Kidney (tissue), 14 donors: ENCODE results near the gene AAGAB. TPM values are rescaled to one million over a fixed set of nuclear protein-coding genes. Genes with fewer than 3 reads are reported as not detected.

Source experiments
- DNase-seq, 5 donors: peaks; one replicate each; pipeline ENCODE4 v3.0.0-alpha.2; 2013 to 2020
- FAIRE-seq: peaks from 2 replicates; lab custom pipeline; 2012; peaks lifted over from hg19 to GRCh38; lab: Jason Lieb, UNC
- H3K27ac ChIP-seq, 2 donors: one replicate each; pipeline ENCODE4 v1.7.0; 2013; ENCODE audit warnings: low read depth in 2 of 2, low read length in 2 of 2, inconsistent platforms in 1 of 2
- H3K27me3 ChIP-seq: one replicate; pipeline ENCODE4 v1.7.1; 2013; ENCODE audit warnings: low read length, inconsistent platforms; ENCODE audit not compliant: control insufficient read depth, insufficient read depth
- H3K36me3 ChIP-seq, 3 donors: one replicate each; pipeline versions ENCODE4 v1.7.0 to v1.7.1; 2013; ENCODE audit warnings: low read length in 3 of 3, control low read depth in 1 of 3, inconsistent platforms in 1 of 3; ENCODE audit not compliant: insufficient read depth in 3 of 3, control insufficient read depth in 2 of 3
- H3K4me1 ChIP-seq, 3 donors: one replicate each; pipeline versions ENCODE4 v1.7.0 to v1.7.1; 2013; ENCODE audit warnings: low read length in 3 of 3, inconsistent platforms in 1 of 3, low read depth in 1 of 3; ENCODE audit not compliant: control insufficient read depth in 2 of 3, insufficient read depth in 2 of 3
- H3K4me3 ChIP-seq, 3 donors: one replicate each; pipeline versions ENCODE4 v1.7.0 to v1.8.1; 2013; ENCODE audit warnings: low read length in 3 of 3, control low read depth in 1 of 3, inconsistent platforms in 1 of 3
- H3K9ac ChIP-seq, 3 donors: one replicate each; pipeline versions ENCODE4 v1.7.0 to v1.7.1; 2013; ENCODE audit warnings: low read length in 3 of 3, control low read depth in 1 of 3, inconsistent platforms in 1 of 3
- H3K9me3 ChIP-seq, 3 donors: one replicate each; pipeline versions ENCODE4 v1.7.0 to v1.7.1; 2013; ENCODE audit warnings: low read length in 3 of 3, control low read depth in 1 of 3, inconsistent platforms in 1 of 3; ENCODE audit not compliant: control insufficient read depth in 2 of 3, insufficient read depth in 1 of 3
- CTCF ChIP-seq: IDR thresholded peaks from 3 replicates; pipeline ENCODE4 v1.5.1; 2012; ENCODE audit warnings: mild to moderate bottlenecking, moderate library complexity, borderline replicate concordance; ENCODE audit not compliant: insufficient read depth; ENCODE audit errors: extremely low read depth
- intact Hi-C: fragments of 100-400 bp; cut with DNase I; formaldehyde crosslinking; loops from one replicate; pipeline ENCODE4 v1.11.1; 2022
- polyA plus RNA-seq: library from polyadenylated mRNA; stranded (reverse); fragments of 350-450 nt; fragmentation: Illumina TruSeq; extraction: RNeasy Lipid Tissue Mini Kit (QIAGEN cat#74804); gene quantifications from one replicate; pipeline ENCODE4 v1.2.3, GENCODE V29; 2014; ENCODE audit warnings: low read depth, low replicate concordance; ENCODE audit not compliant: insufficient read depth
- total RNA-seq: library from RNA; stranded (reverse); fragmentation: NEBNext Ultra II Directional; extraction: Animal tissue kit (Norgen Biotek cat#: 25700); gene quantifications from one replicate; pipeline ENCODE4 v1.2.1, GENCODE V29; 2021
- donor health status: control.
- donor health status: control.
- donor health status: control.
- donor health status: control.
- donor health status: control.
- donor health status: DM: yes; HTN: yes; CAD: no.
- donor health status: Normal renal cell carcinoma (clear cell type).

The AAGAB gene
- total and polyA plus RNA-seq, 2 donors from 2014 or later = 40.7 to 44.0 TPM

- Histone ChIP-seq H3K4me3 (no peak overlapping the region), H3K36me3 (peaks cover 0 to 5% (median 0%) of the 10 kb centered on the region in 3 donors), H3K9ac (no peak overlapping the region), H3K27ac (no peak overlapping the region), H3K9me3 (no peaks in the 10 kb centered on the region), H3K4me1 (no peaks in the 10 kb centered on the region), H3K27me3 (no peaks in the 10 kb centered on the region)
- FAIRE-seq (no peak), DNase-seq (no peak)
- intact Hi-C loops = no loop called here
- no peak for TF ChIP-seq CTCF
These were observed 53.3 kb downstream of the AAGAB start for GRCh38 chr15:67201136-67201535.

GRCh38 chr15:67199881-67200763, 54.3 kb downstream of the AAGAB start:
- FAIRE-seq = no peak
- no peak overlapping the region for H3K9ac ChIP-seq
- no peaks in the 10 kb centered on the region for H3K4me1 ChIP-seq

GRCh38 chr15:67199391-67199790, 55.1 kb downstream of the AAGAB start:
- intact Hi-C loops = no loop called here
- Histone ChIP-seq H3K9ac (no peak overlapping the region), H3K36me3 (peaks cover 0 to 12% (median 0%) of the 10 kb centered on the region in 3 donors), H3K27ac (no peak overlapping the region), H3K27me3 (no peaks in the 10 kb centered on the region), H3K4me3 (no peak overlapping the region), H3K9me3 (no peaks in the 10 kb centered on the region), H3K4me1 (no peaks in the 10 kb centered on the region)
- DNase-seq (no peak), FAIRE-seq (no peak)
- no peak for TF ChIP-seq CTCF

More at GRCh38 chr15:67199881-67200763, 54.3 kb downstream of the AAGAB start:
- Histone ChIP-seq H3K36me3 (peaks cover 0 to 6% (median 0%) of the 10 kb centered on the region in 3 donors), H3K27ac (no peak overlapping the region), H3K9me3 (no peaks in the 10 kb centered on the region), H3K27me3 (no peaks in the 10 kb centered on the region), H3K4me3 (no peak overlapping the region)
- intact Hi-C loops = no loop called here
- DNase-seq = no peak
- no peak for TF ChIP-seq CTCF
